GM18867 (cell line): ENCODE data around the gene MCU.
"Not testable (repeated sequence)": the region's sequence is repeated elsewhere in the genome, so short reads cannot be mapped to it uniquely, and the experiment has no call there.

ENCODE experiments used
- ATAC-seq: cut with Tn5 transposase; IDR thresholded peaks from one replicate; pipeline ENCODE4 v1.9.1; 2021; ENCODE audit warnings: mild to moderate bottlenecking, moderate library complexity; ENCODE audit not compliant: unreplicated experiment

Gene MCU

DNA sequence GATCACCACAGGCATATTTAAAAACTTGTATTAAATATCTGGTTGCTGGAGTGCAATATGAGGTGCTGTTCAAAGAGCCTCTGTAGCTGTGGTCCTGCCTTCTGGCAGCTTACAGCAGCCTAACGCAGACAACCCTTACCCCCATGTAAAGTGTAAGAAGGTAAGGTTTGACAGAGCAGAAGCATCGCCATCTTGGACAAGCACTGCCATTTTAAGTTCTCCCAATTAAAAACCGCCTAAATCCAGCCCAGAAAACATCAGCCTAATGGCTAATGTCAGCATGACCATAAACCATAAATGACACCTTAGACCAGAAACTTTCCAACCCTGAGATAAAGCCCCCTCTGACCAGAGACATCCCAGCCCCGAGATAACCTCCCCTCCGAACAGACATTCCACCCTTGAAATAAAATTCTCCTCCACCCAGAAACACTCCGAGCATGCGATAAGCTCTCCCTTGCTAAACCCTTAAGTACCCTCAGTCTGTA, 196.3 kb downstream of the MCU start:
- ATAC-seq = no peak

DNA sequence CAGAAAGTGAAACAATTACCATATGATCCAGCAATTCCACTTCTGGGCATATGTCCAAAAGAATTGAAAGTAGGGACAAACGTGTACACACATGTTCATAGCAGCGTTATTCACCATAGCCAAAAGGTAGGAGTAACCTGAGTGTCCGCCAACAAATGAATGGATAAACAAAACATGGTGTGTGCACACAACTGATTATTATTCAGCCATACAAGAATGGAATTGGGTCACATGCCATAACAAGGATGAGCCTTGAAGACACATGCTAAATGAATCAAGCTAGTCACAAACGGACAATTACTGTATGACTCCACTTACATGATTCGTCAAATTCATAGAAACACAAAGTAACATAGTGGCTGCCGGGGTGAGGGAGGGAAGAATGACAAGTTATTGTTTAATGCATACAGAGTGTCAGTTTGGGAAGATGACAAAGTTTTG, 197.5 kb downstream of the MCU start:
- no peak for ATAC-seq

DNA sequence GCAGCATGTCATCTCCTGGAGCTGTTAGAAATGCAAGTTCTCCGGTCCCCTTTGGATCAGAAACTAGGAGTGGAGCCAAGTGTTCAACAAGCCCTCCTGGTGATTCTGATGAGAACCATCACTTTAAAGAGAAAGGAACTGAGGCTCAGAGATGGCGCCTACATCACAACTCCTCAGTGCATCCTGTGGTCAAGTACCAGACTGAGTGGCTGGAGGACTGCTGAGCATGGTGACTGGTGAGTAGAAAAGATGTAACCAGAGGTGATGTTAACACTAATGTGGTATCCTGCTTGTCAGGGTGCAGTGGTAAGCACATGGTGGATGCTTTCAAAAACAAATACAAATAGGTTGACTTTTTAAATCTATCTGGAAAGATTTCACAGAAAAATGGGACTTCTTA, 198.1 kb downstream of the MCU start:
- ATAC-seq = no peak

DNA sequence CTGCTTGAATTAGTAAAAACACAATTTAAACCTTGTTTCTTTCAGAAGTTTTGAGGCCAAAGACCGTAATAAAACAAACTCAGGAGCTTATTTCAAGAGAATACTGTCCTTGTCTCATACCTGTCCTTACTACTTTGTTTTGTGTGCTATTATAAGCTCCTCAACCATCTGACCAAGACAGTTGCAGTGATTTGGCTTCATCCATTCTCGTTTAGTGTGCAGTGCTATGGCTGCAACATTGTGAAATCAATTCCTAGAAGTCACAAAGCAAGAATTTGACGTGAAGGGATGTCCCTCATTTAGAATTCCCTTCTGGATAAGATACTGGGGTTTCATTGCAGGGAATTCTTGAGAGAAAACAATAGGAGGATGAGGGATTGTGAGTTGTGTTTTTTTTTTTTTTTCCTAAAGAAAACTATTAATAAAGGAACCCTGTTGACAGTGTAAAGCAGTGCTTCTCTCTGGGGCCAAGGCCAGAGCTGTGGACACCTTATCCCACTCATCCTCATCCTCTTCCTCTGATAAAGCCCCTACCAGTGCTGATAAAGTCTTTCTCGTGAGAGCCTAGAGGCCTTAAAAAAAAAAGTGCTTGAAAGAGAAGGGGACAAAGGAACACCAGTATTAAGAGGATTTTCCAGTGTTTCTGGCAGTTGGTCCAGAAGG, 201.3 kb downstream of the MCU start, which contains the start of gene OIT3:
Gene OIT3 (plus strand): TSS at position 604 of the 663 bp plus-strand sequence. CDS start 60 bp downstream, outside the sequence.
- ATAC-seq = no peak

DNA sequence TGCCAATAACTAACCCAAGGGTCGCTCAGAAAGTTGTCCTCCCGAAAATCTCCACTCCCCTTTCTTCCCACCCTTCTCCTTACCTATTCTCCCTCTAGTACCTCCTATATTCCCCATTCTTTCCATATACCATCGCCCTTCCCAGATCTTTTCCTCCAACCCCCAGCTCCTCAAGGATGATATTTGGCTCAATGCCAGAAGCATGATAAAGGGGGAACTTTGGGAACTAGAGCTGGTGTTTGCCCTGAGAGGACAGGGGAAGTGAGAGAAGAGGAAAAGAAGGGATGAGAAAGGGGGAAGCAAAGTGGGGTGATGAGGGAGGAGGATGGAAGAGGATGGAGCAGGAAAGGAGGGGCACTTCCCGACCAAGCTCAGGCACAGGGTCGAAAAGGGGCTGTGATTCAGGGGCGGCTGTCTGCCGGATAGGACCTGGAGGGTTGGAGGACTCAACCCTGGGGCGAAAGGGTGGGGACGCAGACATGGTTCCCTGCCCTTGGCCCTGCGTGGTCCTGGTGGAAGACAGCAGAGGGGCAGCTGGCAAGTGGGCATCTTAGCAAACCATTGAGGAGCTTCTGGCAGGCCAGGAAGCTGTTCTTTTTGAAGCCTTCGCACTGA, 203.4 kb downstream of the MCU start:
- ATAC-seq = no peak

- no peak for ATAC-seq
Measured at GRCh38 chr10:72898616-72899015, 206.7 kb downstream of the MCU start.

DNA sequence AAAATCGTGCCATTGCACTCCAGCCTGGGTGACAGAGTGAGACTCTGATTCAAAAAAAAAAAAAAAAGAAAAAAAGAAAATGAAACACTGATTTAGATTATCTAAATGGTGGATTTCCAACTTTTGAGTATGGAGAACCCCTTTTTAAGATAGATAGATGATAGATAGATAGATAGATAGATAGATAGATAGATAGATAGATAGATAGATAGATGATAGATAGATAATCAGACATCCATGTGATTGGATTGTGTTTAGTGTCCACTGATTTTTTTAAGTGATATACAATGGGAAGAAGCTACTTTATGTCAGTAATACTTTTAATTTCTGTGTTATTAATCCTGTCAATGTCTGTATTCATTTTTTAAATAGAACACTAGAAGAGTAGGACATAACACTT, 207.6 kb downstream of the MCU start:
- ATAC-seq = no peak

DNA sequence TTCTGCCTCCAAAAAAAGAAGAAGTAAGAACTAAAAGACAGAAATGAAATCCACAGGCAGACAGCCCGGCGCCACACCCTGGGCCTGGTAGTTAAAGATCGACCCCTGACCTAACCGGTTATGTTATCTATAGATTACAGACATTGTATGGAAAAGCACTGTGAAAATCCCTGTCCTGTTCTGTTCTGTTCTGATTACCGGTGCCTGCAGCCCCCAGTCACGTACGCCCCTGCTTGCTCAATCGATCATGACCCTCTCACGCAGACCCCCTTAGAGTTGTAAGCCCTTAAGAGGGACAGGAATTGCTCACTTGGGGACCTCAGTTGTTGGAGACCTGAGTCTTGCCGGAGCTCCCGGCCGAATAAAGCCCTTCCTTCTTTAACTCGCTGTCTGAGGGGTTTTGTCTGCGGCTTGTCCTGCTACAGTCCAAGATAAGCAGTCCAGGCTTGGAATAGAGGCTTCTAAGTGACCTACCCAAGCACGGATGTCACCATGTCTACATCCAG, 212.1 kb downstream of the MCU start:
- ATAC-seq = not testable (repeated sequence)

GRCh38 chr10:72904806-72905205, 212.9 kb downstream of the MCU start:
- ATAC-seq = no peak

DNA sequence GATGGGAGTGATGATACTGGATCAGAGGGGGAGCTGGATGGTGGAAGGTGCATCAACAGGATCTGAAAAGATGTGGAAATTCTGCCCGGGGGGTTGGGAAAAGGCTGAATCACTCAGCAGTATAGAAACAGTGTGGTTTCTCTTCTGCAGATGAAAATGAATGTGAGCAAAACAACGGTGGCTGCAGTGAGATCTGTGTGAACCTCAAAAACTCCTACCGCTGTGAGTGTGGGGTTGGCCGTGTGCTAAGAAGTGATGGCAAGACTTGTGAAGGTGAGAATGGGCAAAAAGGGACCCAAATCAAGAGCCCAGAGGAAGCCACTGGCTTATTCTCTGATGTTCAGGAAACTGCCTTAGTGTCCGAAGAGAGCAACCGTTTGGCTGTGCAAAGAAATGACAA, 214.5 kb downstream of the MCU start:
- no peak for ATAC-seq

DNA sequence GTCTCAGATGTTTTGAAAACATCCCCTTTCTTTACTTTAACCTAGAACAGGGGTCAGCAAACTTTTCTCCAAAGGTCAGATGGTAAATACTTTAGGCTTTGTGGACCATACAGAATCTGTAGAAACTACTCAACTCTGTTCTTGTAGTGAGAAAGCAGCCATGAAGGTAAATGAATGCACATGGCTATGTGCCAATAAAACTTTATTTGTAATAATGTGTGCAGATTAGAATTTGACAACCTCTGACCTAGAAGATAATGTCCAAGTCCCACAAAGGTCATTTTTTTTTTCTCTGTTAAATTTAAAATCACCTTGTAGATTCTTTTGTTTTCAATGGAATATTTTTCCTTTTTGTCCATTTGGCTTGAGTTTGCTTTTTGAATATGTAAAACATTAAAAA, 218.8 kb downstream of the MCU start:
- ATAC-seq = no peak

GRCh38 chr10:72911758-72912157, 219.8 kb downstream of the MCU start:
- no peak for ATAC-seq

DNA sequence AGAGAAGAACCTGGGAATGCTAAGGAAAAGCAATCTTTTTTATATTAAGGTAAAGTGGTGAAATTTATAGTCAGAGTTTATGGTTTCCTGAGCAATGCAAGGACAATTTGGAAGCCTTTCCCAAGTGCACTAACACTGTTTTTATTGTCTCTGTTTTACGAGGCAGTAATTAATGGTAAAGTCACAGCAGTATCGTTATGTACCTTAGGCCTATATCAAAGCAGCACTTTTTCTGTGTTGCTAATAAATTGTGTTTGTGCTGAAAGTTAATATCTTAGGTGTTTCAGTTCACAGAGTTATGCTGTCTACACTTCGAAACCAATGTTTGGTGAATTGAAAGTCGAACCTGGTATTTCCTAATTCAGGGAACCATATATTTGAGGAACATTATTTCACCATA, 220.8 kb downstream of the MCU start:
- no peak for ATAC-seq

GRCh38 chr10:72913287-72913686, 221.3 kb downstream of the MCU start:
- no peak for ATAC-seq

GRCh38 chr10:72917201-72917600, 225.3 kb downstream of the MCU start:
- ATAC-seq = not testable (repeated sequence)

DNA sequence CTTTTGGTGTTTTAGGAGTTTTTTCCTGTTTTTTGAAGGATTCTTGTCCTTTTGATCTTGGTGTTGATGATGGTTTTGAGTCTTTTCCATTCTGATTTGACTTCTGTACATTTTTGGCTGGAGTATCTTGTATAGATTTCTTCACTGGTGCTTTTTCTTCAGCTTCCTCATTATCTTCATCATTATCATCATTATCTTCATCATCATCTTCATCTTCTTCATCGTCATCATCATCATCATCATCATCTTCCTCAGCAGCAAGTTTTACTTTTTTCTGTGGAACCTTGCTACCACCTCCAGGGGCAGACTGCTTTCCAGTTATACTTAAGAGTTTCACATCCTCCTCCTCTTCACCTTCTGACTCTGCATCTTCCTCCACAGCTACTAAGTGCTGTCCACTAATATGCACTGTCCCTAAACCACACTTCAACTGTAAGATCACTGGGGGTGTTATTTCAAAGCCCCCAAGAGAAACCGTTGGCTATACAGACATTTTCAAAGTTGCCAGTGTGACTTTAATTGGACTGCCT, 225.9 kb downstream of the MCU start:
- not testable (repeated sequence) for ATAC-seq

GRCh38 chr10:72918352-72918751, 226.4 kb downstream of the MCU start:
- ATAC-seq = no peak

DNA sequence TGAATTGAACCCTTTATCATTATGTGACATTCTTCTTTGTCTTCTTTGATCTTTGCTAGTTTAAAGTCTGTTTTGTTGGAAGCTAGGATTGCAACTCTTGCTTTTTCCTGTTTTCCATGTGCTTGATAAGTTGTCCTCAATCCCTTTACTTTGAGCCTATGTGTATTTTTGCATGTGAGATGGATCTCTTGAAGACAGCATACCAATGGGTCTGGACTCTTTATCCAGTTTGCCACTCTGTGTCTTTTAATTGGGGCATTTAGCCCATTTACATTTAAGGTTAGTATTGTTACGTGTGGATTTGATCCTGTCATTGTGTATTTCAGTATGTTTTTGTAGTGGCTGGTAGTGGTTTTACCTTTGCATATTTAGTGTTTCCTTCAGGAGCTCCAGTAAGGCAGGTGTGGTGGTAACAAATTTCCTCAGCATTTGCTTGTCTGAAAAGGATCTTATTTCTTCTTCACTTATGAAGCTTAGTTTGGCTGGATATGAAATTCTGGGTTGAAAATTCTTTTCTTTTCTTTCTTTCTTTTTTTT, 229.3 kb downstream of the MCU start:
- ATAC-seq = not testable (repeated sequence)

DNA sequence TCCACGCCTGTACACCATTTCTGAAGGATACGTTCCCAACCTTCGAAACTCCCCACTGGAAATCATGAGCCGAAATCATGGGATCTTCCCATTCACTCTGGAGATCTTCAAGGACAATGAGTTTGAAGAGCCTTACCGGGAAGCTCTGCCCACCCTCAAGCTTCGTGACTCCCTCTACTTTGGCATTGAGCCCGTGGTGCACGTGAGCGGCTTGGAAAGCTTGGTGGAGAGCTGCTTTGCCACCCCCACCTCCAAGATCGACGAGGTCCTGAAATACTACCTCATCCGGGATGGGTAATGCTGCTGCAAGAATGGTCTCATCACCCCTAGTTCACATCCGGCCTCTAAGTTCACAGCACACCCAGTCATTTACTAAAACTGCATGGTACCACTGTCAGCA, 232.4 kb downstream of the MCU start:
- ATAC-seq = no peak

DNA sequence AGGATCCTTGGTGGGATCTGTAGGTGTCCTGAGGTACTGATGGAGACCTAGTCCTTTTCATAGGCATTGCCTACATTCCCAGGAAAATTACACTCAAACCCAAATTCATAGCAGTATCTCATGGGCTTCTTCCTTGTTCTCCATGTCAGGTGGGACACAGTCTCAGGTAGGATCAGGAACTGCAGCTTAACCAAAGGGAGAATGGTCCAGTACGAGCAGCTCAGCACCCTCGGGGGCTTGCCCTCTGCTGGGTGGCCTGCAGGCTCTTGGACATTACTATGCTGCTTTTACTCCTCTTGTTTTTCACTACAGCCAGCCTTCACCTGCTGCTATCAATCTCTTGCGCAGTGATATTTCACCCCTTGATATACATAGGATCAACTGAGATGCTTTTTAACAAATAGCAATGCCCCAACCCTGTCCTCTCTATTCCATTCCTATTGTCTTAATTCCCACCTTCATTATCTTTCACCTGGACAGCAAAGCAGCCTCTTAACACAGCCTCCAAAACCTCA, 234.1 kb downstream of the MCU start:
- no peak for ATAC-seq

GRCh38 chr10:72927485-72927884, 235.5 kb downstream of the MCU start:
- no peak for ATAC-seq

- no peak for ATAC-seq
Measured at GRCh38 chr10:72928798-72929197, 236.9 kb downstream of the MCU start.
